ENCODE results near the gene MMP24OS.

- TF ChIP-seq CTCF (IDR thresholded peaks at IDR 0.05) (no peak), POLR2A (IDR thresholded peaks at IDR 0.05) (no peak)
Measured at GRCh38 chr20:35274172-35275092, 3.5 kb downstream of the MMP24OS start.
